A673 (cell line): ENCODE results near the gene PLEKHM1. TPM values are rescaled to one million over a fixed set of nuclear protein-coding genes. Genes with fewer than 3 reads are reported as not detected.
"Not testable (repeated sequence)": the region's sequence is repeated elsewhere in the genome, so short reads cannot be mapped to it uniquely, and the experiment has no call there.

Experiments
- BruUV-seq: library from RNA; stranded (reverse); fragments of 400-500 nt; replicated peaks from 2 replicates; lab custom pipeline; 2021; lab: Mats Ljungman, UMichigan
- CTCF ChIA-PET: fragments of 300-600 bp; sonication (Branson Sonifier 250); formaldehyde crosslinking; loops from one replicate; lab custom pipeline; 2022; ENCODE audit warnings: antibody characterized with exemption; lab: Charles Lee
- POLR2A ChIA-PET: fragments of 300-600 bp; sonication (Branson Sonifier 250); formaldehyde crosslinking; loops from one replicate; lab custom pipeline; 2022; ENCODE audit warnings: antibody characterized with exemption; ENCODE audit not compliant: low non-redundant PET; lab: Charles Lee
- DNase-seq: peaks from one replicate; pipeline ENCODE4 v3.0.0-alpha.2; 2015; ENCODE audit warnings: low spot score
- H3K27ac ChIP-seq: fragments of 200-600 bp; sonication (generic); 2 replicates; pipeline ENCODE4 v1.5.1; 2016; ENCODE audit warnings: mixed run types, low read depth, mild to moderate bottlenecking, mixed read lengths, antibody characterized with exemption, low read length; ENCODE audit not compliant: poor library complexity, severe bottlenecking
- H3K27me3 ChIP-seq: fragments of 200-600 bp; sonication (generic); replicated peaks from 2 replicates; pipeline ENCODE4 v1.6.1; 2017; ENCODE audit warnings: mixed run types, low read depth, mild to moderate bottlenecking, mixed read lengths, antibody characterized with exemption, low read length; ENCODE audit not compliant: insufficient read depth, poor library complexity
- H3K36me3 ChIP-seq: fragments of 200-600 bp; sonication (generic); 2 replicates; pipeline ENCODE4 v1.6.1; 2016; ENCODE audit warnings: mixed run types, mild to moderate bottlenecking, mixed read lengths, antibody characterized with exemption, low read length; ENCODE audit not compliant: insufficient read depth, poor library complexity, severe bottlenecking
- H3K4me1 ChIP-seq: fragments of 200-600 bp; sonication (generic); 2 replicates; pipeline ENCODE4 v1.6.1; 2017; ENCODE audit warnings: mixed run types, mild to moderate bottlenecking, mixed read lengths, antibody characterized with exemption, low read length; ENCODE audit not compliant: insufficient read depth, poor library complexity, severe bottlenecking
- H3K4me3 ChIP-seq: fragments of 200-600 bp; sonication (generic); 2 replicates; pipeline ENCODE4 v1.5.1; 2016; ENCODE audit warnings: low read depth, mixed run types, mild to moderate bottlenecking, mixed read lengths, low read length; ENCODE audit not compliant: poor library complexity, severe bottlenecking
- H3K9me3 ChIP-seq: fragments of 200-600 bp; sonication (generic); 2 replicates; pipeline ENCODE4 v1.6.1; 2016; ENCODE audit warnings: mixed run types, low read depth, mild to moderate bottlenecking, mixed read lengths, antibody characterized with exemption, low read length; ENCODE audit not compliant: poor library complexity, severe bottlenecking
- EZH2 ChIP-seq: fragments of 200-600 bp; sonication (generic); IDR thresholded peaks from 2 replicates; pipeline ENCODE4 v1.6.1; 2017; ENCODE audit warnings: borderline replicate concordance, low read depth, mild to moderate bottlenecking, mixed read lengths, antibody characterized with exemption, low read length; ENCODE audit not compliant: poor library complexity, severe bottlenecking
- intact Hi-C: fragments of 100-400 bp; cut with micrococcal nuclease; formaldehyde crosslinking; loops from one replicate; pipeline ENCODE4 v1.10.0; 2022; ENCODE audit not compliant: unreplicated experiment
- total RNA-seq: library from RNA; stranded (reverse); gene quantifications from 2 replicates; pipeline ENCODE4 v1.2.3, GENCODE V29; 2021
- TF ChIP-seq, protein P1 (sequence below): fragments of 300-800, 200-600 bp; sonication (generic); conservative IDR thresholded peaks from 2 replicates; pipeline ENCODE4 v1.5.1; 2017; ENCODE audit warnings: low read depth, mild to moderate bottlenecking, antibody characterized with exemption, low read length, moderate library complexity, mixed read lengths

The PLEKHM1 gene
- total RNA-seq, 1 experiment from 2014 or later = 11.9 TPM

DNA sequence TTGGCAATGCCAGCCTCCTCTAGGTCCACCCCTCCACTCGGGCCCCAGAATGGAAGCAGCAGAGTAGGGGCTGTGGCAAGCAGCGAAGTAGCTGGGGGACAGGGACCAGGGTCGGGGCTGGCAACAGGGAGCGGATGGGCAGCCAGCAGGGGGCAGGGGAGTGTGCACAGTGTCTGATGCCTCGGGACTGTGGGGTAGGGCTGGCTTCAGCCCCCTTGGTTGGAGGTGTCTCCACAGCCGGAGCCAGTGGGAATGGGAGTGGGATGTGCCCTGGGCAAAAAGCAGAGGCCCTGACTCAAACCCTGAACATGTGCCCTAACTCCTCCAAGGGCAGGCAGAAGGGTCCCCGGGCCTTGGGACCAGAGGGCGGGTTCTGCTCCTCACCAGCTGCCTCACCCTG, 39.4 kb downstream of the PLEKHM1 start:
- no peaks in the 10 kb centered on the region for H3K36me3 ChIP-seq
- CTCF ChIA-PET = no interaction called here
- no peak overlapping the region for H3K27ac ChIP-seq
- POLR2A ChIA-PET = no interaction called here
- H3K4me3 ChIP-seq = no peak overlapping the region
- no peaks in the 10 kb centered on the region for H3K4me1 ChIP-seq
- no TSS peak for BruUV-seq
- no peaks in the 10 kb centered on the region for H3K9me3 ChIP-seq
- TF ChIP-seq EZH2 = no peak
- TF ChIP-seq, protein P1, sequence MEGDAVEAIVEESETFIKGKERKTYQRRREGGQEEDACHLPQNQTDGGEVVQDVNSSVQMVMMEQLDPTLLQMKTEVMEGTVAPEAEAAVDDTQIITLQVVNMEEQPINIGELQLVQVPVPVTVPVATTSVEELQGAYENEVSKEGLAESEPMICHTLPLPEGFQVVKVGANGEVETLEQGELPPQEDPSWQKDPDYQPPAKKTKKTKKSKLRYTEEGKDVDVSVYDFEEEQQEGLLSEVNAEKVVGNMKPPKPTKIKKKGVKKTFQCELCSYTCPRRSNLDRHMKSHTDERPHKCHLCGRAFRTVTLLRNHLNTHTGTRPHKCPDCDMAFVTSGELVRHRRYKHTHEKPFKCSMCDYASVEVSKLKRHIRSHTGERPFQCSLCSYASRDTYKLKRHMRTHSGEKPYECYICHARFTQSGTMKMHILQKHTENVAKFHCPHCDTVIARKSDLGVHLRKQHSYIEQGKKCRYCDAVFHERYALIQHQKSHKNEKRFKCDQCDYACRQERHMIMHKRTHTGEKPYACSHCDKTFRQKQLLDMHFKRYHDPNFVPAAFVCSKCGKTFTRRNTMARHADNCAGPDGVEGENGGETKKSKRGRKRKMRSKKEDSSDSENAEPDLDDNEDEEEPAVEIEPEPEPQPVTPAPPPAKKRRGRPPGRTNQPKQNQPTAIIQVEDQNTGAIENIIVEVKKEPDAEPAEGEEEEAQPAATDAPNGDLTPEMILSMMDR = no peak
- no peak for DNase-seq
- H3K27me3 ChIP-seq = no peaks in the 10 kb centered on the region
- intact Hi-C loops = no loop called here

DNA sequence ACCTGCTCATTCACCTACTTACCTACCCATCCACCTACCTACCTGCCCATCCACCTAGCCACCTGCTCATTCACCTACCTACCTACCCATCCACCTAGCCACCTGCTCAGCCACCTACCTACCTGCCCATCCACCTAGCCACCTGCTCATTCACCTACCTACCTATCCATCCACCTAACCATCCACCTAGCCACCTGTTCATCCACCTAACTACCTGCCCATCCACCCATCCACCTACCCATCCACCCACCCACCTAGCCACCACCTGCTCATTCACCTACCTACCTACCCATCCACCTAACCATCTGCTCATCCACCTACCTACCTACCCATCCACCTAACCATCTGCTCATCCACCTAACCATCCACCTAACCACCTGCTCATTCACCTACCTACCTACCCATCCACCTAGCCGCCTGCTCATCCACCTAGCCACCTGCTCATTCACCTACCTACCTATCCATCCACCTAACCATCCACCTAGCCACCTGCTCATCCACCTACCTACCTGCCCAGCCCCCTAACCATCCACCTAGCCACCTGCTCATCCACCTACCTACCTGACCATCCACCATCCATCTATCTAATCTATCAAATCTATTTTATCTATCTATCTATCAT, 40.7 kb downstream of the PLEKHM1 start:
- H3K36me3 ChIP-seq, CTCF ChIA-PET, H3K27me3 ChIP-seq, H3K4me3 ChIP-seq, H3K4me1 ChIP-seq, H3K9me3 ChIP-seq, DNase-seq, POLR2A ChIA-PET, H3K27ac ChIP-seq, intact Hi-C loops, BruUV-seq: not testable (repeated sequence)

- H3K27me3 ChIP-seq, intact Hi-C loops, CTCF ChIA-PET, BruUV-seq, DNase-seq, H3K9me3 ChIP-seq, H3K36me3 ChIP-seq, H3K27ac ChIP-seq, H3K4me3 ChIP-seq, H3K4me1 ChIP-seq, POLR2A ChIA-PET: not testable (repeated sequence)
These were observed 41.3 kb downstream of the PLEKHM1 start for GRCh38 chr17:45449260-45449659.

DNA sequence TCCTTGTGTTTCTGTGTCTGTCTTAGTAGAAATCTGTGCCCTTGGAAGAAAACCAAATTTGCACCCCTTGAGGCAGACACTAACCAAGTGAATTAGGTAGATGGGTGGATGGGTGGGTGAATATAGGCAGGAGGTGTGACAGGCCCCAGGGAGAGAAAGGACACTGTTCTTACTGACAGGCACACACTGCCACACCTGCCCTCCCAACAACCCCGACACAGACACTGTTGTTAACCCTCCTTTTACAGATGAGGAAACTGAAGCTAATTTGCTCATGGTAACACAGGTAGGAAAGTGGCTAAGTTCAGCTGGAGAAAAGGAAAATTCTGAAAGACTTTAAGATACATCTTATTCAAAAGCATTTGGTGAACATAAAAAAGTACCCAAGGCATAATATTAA, 42.0 kb downstream of the PLEKHM1 start:
- CTCF ChIA-PET, POLR2A ChIA-PET, H3K27ac ChIP-seq, H3K9me3 ChIP-seq, H3K4me1 ChIP-seq, DNase-seq, BruUV-seq, H3K36me3 ChIP-seq, intact Hi-C loops, H3K27me3 ChIP-seq, H3K4me3 ChIP-seq: not testable (repeated sequence)

- CTCF ChIA-PET, H3K9me3 ChIP-seq, BruUV-seq, H3K27ac ChIP-seq, intact Hi-C loops, H3K4me3 ChIP-seq, H3K4me1 ChIP-seq, POLR2A ChIA-PET, H3K36me3 ChIP-seq, DNase-seq, H3K27me3 ChIP-seq: not testable (repeated sequence)
These were observed 42.5 kb downstream of the PLEKHM1 start for GRCh38 chr17:45448066-45448465.

GRCh38 chr17:45447650-45448049, 42.9 kb downstream of the PLEKHM1 start:
- H3K4me1 ChIP-seq, intact Hi-C loops, DNase-seq, H3K27me3 ChIP-seq, CTCF ChIA-PET, H3K27ac ChIP-seq, BruUV-seq, H3K4me3 ChIP-seq, H3K36me3 ChIP-seq, H3K9me3 ChIP-seq, POLR2A ChIA-PET: not testable (repeated sequence)
